HG03457 (cell line): ENCODE data around the gene PSG6.
"Not testable (repeated sequence)": the region's sequence is repeated elsewhere in the genome, so short reads cannot be mapped to it uniquely, and the experiment has no call there.

Source experiments
- ATAC-seq: cut with Tn5 transposase; IDR thresholded peaks from one replicate; pipeline ENCODE4 v1.9.1; 2021; ENCODE audit warnings: moderate number of reproducible peaks; ENCODE audit not compliant: unreplicated experiment

The PSG6 gene

DNA sequence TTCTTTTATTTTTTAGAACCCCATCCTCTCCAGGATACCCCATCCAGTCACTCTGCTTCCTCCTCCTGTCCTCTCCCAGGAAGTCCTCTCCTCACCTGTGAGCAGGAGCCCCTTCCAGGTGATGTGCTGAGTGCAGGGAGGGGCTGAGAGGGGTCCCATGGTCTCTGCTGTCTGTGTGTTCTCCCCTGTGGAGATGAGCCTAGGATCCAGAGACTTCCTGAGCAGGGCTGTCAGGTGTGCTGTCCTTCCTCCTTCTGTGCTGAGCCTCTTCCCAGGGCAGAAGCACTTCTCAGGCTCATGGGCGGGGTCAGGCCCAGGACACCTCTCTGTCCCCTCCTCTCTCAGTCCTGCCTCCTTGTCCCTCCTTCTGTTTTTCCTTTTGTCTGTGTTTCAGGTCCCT lies at the start of gene PSG6:
Gene PSG6 (minus strand): TSS at position 261 of the 400 bp plus-strand sequence. CDS start 102 bp downstream, at position 159.
- ATAC-seq: not testable (repeated sequence)

DNA sequence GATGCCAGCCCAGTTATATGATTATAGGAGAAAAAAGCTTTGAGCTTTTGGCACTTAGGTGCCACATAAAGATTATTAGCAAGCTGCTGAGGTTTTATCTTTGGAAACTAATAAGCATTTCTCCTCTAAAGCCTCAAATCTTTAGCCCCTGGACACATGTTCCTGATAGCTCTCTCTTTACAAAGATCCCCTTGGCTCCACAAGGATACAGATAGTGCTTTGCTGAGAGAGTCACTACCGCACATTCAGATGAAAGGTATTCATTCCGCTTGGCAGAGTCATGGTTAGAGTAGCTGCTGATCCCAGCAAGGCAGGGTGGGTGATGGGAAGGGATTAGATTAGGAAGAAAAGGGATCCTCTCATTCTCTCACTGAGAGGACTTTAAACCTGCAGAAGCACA lies 47.5 kb upstream of the PSG6 start:
- no peak for ATAC-seq

DNA sequence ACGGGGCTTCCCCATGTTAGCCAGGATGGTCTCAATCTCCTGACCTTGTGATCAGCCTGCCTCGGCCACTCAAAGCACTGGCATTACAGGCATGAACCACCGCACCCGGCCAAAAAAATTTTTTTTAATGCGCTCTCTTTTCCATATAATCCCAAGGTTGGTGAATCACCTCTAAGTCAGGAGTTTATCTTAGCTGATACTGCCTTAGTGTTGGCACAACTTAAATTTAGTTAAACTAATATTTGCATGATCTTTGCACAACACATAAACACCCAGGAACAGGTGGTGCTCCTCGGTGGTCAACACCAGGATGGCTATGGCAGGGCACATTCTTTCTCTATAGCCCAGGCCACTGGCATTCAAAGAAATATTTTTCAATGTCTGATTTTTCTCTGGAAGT lies 43.4 kb upstream of the PSG6 start:
- ATAC-seq: no peak

DNA sequence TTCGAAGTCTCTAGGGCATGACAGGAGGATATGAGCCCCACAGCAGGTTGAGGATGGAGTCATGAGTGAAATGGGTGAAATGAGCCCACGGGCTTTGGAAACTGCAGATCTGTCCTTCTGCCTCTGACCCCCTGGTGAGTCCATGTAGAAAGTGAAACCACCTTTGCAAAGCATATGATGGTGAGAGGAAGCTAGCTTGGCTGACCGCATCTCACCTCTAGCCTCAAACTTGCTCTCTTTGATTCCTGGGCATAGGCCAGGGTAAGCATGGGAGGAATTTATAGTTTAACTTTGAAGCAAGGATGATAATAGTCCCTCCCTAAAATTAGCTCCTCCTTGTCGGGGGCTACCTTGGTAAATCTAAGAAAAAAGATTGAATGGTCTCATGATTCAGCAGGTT lies 34.4 kb upstream of the PSG6 start:
- not testable (repeated sequence) for ATAC-seq

DNA sequence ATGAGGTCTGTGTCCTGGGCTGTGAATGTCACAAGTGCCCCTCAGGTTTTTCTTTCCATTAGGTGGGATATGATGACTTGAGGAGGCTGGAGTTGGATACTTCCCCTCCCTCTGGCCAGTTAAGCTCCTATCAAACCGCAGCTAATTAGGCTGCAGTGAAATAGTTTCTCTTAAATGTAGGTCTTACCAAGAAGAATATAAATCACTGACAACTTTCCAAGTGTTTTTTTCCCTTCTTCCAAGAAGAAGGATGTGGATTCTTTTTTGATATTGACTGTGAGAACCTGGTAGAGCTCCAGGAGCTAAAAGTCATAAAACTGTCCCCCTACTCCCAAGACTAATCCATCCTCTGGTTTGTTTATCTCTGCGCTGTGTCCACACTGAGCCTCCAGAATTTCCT lies 33.8 kb upstream of the PSG6 start:
- ATAC-seq: not testable (repeated sequence)

DNA sequence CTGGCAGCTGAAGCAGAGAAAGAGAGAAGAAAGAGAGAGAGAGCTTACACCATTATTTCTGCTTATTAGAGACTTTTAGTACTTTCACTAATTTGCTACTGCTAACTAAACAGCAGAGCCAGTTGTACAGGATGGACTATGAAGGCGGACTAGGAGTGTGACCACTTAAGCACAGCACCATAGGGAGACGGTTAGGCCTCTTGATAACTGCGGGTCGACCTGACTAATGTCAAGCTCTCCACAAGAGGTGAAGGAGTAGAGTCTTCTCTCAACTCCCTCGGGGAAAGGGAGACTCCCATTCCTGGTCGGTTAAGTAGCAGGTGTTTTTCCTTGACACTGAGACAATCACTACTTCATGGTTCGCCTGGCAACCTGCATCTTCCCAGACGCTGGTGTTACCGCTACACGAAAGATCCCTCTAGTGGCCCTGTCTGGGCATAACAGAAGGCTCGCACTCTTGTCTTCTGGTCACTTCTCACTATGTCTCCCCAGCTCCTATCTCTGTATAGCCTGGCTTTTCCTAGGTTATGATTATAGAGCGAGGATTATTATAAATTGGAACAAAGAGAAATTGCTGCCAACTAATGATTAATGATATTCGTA lies 24.6 kb upstream of the PSG6 start:
- ATAC-seq: no peak

DNA sequence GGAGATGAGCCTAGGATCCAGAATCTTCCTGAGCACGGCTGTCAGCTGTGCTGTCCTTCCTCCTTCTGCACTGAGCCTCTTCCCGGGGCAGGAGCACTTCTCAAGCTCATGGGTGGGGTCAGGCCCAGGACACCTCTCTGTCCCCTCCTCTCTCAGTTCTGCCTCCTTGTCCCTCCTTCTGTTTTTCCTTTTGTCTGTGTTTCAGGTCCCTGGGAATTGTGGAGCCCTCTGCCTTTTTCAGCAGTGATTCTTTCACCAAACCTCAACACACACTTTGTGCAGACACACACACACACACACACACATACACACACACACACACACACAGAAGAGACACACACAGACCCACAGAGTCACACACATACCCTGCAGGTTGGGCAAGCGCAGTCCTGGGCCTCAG lies 19.4 kb upstream of the PSG6 start, which contains the start of gene PSG7:
Gene PSG7 (minus strand): TSS at position 101 of the 400 bp plus-strand sequence. CDS start 131 bp downstream, outside the sequence.
- ATAC-seq: not testable (repeated sequence)

DNA sequence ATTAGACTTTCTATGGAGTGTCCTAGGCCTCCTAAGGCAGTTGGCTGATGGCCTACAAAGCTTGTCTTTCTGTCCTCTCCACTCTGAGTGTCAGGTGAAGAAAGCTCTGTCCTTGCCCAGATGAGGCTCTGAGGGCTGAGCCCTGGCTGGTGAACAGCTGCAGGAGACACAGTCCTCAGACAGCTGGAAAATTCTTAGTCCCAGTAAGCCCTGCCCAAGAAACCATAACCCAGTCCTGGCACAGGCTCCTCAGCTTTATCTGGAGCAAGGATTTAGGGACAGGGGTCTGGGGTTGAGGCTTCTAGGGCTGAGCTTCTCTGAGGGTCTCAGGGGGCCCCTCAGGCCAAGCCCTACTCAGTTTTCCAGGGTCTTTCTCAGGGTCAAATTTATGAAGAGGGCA lies 17.0 kb upstream of the PSG6 start:
- not testable (repeated sequence) for ATAC-seq

DNA sequence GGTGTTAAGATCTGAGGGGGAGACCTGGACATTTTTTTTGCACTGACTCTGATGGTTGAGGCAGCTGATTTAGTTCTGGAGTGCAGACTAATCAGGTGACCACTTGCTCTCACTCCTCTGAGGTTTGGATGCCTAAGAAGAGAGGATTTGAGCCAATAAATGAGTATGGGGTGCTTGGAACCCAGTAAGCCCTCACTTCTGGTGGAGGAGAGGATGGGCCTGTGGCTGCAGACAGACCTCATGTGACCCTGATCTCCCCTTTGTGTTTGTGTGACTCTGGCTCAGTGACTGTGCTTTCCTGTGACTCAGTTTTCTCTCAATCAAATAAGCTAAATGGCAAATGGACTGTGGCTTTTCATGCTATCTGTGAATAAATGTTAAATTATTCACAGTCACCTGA lies 16.5 kb upstream of the PSG6 start:
- not testable (repeated sequence) for ATAC-seq

DNA sequence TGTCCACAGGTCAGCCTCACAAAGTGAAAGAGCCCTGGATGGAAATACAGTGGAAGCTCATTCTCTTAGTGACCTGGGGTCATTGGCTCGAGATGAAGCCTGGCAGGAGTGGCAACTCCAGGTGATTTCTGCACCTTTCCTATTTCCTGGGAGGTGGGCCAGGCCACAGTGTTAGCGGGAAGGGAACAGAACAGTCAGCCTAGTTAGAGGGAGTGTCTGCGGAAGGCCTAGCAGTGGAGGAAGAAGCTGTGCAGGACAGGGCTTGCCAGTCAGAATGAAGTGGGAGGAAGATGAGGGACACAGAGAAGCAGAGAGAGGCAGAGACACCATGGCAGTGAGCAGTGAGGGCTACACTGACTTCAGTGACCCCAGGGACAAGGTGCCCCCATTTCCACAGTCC lies 15.7 kb upstream of the PSG6 start:
- ATAC-seq: not testable (repeated sequence)

DNA sequence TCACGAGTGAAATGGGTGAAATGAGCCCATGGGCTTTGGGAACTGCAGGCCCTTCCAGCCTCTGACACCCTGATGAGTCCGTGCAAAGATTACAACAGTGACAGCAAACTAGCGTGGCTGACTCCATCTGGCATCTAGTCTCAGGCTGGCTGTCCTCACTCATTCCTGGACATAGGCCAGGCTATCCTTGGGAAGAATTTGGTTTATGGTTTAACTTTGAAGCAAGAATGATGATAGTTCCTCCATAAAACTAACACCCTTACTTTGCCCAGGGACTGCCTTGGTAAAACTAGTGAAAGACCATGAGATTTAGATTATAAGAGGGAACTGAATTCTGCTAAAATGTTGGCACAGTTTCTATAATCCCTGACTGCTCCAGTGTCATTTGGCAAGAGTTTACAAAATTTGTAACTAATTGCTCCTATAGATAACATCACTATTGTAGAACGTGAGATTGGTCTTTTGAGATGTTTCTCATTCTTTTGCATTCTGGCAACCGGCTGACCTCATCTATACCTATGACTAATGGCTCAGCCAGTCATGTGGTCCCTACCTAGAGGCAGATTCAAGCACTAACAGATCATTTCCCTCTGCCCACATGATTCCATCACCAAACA lies 14.9 kb upstream of the PSG6 start:
- not testable (repeated sequence) for ATAC-seq

DNA sequence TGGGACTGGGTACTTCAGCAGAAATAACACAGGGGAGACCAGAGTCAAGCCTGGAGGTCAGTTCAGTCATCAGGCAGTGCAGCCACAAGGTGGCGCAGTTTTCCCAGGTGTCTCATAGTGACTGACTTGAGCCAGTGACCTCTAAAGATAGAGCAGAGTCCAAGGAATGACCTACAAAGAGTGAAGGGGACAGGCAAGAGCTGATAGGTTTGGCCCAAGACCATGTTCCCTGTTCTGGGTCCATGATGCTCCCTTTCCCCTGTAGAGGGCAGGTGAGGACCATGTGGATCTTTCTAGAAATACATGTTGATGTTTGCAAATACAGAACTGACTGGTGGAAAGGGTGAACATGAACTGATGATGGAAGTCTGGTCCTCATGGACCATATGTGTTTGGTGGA lies 12.5 kb upstream of the PSG6 start:
- ATAC-seq: not testable (repeated sequence)

DNA sequence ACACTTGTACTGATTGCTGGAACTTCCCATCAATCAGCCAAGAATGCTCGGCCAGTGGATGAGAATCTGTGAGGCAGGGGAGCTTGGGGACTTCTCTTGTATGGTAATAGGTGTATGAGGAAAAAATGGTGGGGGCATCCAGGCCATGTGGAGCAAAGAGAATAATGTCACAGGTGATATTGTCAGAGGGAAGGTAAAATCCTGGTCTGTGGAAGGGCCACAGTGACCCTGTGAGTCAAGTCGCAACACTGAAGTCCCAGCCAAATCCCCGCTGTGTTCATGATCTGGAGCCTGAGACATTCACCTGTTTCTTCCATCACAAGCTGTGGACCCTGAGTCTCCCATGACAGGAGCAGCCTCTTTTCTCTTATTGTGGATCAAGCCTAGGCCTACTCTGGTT lies 11.2 kb upstream of the PSG6 start:
- ATAC-seq: no peak

DNA sequence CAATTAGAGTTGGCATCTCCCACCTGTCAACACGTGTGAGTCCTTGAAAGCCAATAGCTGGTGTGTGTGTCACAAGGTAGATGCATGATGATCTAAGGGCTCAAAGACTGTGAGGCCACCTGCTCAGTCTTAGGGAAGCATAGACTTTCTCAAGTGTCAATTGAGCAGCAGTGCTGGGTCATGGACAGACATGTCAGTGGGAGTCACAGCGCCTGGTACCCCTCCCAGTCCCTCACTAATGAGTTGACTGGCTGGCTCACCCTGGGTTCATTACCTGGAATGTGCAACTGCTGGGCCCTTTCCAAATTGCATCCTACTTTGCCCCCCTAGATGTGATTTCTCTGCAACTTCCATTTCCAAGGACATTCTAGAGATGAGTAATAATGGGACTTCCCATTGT lies 9.1 kb upstream of the PSG6 start:
- ATAC-seq: no peak

DNA sequence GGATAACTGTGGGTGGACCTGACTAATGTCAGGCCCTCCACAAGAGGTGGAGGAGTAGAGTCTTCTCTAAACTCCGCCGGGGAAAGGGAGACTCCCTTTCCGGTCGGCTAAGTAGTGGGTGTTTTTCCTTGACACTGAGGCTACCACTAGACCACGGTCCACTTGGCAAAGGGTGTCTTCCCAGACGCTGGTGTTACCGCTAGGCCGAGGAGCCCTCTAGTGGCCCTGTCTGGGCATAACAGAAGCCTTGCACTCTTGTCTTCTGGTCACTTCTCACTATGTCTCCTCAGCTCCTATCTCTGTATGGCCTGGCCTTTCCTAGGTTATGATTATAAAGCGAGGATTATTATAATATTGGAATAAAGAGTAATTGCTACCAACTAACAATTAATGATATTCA lies 5.4 kb upstream of the PSG6 start:
- not testable (repeated sequence) for ATAC-seq

DNA sequence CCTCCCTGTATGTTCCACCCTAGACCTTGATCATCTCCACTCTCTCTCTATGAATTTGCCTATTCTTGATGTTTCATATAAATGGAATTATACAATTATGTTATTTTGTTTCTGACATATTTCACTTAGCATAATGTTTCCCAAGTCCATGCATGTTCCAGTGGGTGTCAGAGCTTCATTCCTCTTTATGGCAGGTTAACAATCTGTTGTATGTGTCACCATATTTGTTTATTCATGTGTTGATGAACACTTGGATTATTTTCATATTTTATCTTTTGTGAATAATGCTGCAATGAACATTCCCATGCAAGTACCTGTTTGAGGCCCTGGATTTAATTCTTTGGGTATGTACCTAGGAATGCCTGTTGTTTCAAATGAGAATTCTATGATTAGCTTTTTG lies 3.3 kb upstream of the PSG6 start:
- ATAC-seq: not testable (repeated sequence)

DNA sequence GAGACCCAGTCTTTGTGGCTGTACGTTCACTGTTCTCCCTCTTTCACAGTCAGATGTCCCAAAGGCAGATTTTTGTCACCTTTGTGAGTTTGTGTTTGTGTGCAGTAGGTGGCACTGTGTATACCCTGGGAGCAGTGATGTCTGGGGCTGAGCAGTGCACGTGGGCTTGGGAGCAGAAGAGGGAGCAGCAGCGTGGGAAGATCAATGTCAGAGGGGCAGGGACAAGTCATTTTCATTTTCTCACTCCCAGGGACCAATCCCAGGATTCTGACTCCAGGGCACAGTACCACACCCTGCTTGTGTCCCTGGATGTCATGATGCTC lies 2.0 kb upstream of the PSG6 start:
- no peak for ATAC-seq

DNA sequence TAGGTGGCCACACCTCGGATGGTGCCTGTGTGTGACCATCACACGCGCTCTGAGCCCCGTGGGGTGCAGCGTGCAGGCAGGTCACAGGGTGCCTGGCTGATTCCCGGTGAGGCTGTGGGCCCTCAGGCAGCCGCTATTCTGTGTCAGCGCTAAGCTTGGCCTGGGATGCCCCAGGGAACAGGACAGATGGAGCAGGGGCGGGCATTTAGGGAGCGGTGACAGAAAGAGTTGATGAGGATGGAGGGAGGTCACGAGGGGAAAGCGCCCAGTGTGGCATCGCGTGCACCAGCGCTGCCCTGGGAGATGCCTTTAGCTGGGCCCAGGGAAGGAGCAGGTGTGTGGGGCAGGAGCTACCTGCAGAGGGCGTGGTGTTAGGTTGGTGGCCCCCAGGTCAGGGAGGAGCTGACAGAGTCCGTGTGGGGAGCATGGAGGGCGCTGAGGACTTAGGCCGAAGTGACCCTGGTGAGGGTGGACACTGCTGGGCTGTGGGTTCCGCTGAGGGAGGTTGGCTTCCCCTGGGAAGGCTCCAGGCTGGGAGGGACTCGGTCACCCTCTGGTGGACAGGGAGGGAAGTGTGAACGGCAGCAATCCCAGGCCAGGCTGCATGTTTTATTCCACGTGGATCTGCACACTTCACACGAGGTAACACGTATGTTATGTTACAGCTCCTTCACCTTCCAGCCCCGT lies 1.5 kb upstream of the PSG6 start:
- ATAC-seq: not testable (repeated sequence)

DNA sequence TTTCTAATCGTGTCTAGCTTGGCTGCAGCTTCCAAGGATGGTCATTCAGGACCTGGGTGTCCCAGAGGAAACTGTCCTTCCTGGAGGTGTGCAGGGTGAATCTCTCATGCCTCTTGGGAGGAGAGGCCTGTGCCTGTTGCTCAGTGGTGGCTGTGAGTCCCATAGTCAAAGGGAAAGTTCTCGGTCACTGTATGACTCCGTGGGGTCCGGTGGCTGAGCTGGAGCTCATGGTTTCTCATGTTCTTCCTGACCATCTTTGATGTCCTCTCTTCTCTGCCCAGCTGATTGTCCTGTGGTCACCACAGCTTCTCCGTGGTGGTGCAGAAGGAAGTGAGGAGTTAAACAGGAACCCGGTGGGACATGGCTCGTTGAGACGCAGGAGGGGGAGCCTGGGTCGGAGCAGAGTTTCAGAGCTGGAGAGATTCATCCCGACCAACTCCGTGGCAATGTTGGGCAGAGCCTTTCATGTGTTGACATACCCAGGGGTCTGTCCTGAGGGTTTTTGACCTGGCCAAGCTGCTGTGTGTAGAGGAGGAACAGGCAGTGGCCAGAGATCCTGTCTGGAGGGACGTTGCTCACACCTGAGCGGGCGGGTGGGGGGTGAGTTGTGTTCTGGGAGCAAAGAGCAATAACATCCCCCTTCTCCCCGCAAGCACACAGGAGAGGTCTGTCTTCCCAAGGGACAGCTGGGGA lies 829 bp upstream of the PSG6 start:
- not testable (repeated sequence) for ATAC-seq

DNA sequence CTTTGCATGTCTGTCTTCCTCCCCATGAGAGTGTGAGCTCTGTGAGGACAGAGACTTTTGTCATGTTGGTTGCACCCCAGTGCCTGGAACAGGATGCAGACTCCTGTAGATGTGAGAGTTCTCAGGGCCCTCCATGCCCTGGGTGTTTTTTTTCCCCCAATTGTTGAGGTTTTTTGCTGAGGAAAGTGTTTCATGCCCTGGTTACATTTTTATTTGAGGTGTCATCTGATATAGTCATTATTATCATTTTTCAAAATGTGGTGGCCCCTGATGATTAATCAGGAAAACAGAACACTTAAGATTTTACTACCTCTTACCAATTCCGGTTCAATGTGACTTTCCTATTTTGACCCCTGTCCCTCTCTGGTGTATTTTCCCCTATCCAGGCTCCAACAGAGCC lies 763 bp downstream of the PSG6 start:
- ATAC-seq: not testable (repeated sequence)

DNA sequence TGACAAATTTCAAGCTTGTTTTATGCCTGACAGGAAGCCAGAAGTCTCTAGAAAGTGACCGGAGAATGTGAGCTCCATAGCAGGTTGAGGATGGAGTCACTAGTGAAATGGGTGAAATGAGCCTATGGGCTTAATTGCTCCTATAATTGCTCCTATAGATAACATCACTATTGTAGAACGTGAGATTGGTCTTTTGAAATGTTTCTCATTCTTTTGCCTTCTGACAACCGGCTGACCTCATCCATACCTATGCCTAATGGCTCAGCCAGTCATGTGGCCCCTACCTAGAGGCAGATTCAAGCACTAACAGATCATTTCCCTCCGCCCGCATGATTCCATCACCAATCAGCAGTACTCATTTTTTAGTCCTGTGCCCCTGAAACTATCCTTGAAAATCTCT lies 4.2 kb downstream of the PSG6 start:
- not testable (repeated sequence) for ATAC-seq

DNA sequence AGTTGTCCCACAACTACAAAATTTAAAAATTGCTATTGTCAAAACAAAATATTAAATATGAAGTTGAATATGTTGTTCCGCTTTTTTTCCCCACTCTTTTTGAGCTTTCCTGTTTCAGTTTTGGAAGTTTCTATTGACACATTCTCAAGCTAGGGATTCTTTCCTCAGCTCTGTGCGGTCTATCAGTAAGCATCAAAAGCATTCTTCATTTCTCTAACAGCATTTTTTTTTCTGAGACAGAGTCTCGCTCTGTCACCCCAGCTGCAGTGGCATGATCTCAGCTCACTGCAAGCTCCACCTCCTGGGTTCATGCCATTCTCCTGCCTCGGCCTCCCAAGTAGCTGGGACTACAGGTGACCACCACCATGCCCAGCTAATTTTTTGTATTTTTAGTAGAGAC lies 4.8 kb downstream of the PSG6 start:
- ATAC-seq: not testable (repeated sequence)
